ENCODE measurements around the gene DDO.

DNA sequence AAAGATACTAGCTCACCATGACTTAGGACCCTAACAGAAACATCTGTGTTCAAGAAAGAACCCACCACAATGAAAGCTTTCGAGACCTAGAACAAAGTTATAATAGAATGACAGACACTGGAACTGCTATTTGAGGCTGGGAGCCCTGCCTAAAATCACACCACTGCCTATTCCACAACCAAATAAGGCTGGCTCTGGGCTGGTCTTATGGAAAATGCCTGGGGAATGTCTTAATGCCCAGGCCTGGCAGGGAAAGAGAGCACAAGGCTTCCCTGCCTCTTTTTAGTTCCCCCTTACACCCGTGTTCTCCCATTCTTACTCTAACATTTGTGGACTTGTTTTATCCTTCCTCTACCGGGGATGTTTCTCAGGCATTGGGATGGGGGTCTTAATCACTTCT lies 51.6 kb downstream of the DDO start:
- no peak for TF ChIP-seq CTCF (IDR thresholded peaks at IDR 0.05)
- TF ChIP-seq POLR2A (IDR thresholded peaks at IDR 0.05) = no peak
